ENCODE data around the gene GALNT2.
A peak's percentile ranks its signal among the peaks of the same experiment; 100 is the strongest.

Gene GALNT2

DNA sequence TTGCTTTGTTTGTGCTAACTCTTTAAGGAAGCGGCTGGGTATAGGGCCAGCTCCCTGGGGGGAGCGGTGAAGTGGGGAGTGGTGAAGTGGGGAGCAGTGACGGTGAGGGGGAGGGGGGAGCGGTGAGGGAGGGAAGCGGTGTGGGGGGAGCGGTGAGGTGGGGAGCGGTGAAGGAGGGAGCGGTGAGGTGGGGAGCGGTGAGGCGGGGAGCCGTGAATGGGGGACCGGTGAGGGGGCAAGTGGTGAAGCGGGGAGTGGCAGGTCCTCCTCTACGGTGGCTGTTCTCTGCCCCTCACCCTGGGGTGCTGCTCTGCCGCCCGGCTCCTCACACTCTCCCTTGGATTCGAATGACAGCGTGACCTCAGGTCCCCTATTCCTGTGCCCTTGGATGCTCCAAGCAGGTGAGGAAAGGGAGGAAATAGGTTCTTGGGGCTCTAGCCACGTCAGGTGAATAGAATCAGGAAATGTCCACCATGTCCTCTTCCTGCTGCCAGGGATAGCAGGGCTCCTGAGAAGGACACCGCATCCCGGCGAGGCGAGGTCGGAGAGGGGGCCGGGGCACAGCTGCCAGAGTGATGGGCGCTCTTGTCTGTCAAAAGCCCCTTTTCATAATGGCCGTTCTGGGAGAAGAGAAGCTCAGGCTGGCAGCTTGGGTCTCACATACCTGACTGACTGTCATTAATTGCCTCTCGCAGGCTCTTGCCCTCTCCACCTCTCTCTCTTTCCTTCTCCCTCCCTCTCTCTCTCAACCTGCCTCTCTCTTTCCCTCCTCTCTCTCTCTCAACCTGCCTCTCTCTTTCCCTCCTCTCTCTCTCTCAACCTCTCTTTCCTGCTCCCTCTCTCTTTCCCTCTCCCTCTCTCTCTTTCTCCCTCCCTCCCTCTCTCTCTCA is 224.9 kb downstream of the GALNT2 start:
- no peaks in the 10 kb centered on the region for H3K4me1 ChIP-seq (ENCODE audit: control insufficient read depth, insufficient read depth, low read length)
- no peak overlapping the region for H3K4me2 ChIP-seq (ENCODE audit: low read length)
- no peaks in the 10 kb centered on the region for H3K9me3 ChIP-seq (replicated peaks; ENCODE audit: low read length)
- no peak overlapping the region for H3K4me3 ChIP-seq (ENCODE audit: low read length)
- no peak overlapping the region for H3K9ac ChIP-seq (ENCODE audit: low read depth, low read length)
- H3K27me3 ChIP-seq (ENCODE audit: control insufficient read depth, insufficient read depth, low read length): peaks cover 27% of the 10 kb centered on the region
- no peaks in the 10 kb centered on the region for H3K36me3 ChIP-seq (ENCODE audit: insufficient read depth, low read length)

DNA sequence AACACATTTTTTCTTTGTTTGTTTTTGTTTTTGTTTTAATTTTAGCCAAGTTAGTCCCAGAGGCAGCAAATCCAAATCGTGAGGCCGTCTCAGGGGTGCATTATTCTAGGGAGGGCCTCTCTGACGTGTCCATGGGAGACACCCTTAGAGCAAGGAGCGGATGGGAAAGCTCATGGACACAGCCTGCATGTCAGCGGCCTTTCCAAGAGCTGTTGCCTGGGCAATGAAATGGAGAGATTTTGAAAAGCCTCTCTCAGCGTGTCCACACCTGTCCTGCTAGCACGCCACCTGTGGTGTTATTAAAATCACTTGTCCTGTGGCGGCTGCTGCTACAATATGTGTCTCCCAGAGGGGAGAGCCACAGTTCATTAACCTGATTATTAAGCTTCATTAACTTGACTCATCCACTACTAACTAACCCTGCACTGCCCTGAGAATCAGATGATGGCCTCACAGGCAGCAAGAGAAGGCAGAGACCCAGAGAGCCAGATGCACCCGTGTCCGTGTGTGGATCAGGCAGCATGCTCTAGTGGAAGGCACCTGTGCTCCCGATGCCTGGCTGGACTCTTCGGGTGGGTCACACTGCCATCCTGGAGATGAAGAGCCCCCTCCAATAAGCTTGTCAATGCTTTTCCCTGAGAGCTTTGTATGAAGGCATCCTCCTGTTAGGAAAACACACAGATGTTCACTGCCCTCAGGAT is 225.8 kb downstream of the GALNT2 start:
- H3K4me2 ChIP-seq (ENCODE audit: low read length): no peak overlapping the region
- no peaks in the 10 kb centered on the region for H3K4me1 ChIP-seq (ENCODE audit: control insufficient read depth, insufficient read depth, low read length)
- no peaks in the 10 kb centered on the region for H3K9me3 ChIP-seq (replicated peaks; ENCODE audit: low read length)
- H3K27me3 ChIP-seq (ENCODE audit: control insufficient read depth, insufficient read depth, low read length): peaks cover 27% of the 10 kb centered on the region
- no peaks in the 10 kb centered on the region for H3K36me3 ChIP-seq (ENCODE audit: insufficient read depth, low read length)
- no peak overlapping the region for H3K4me3 ChIP-seq (ENCODE audit: low read length)
- H3K9ac ChIP-seq (ENCODE audit: low read depth, low read length): no peak overlapping the region

DNA sequence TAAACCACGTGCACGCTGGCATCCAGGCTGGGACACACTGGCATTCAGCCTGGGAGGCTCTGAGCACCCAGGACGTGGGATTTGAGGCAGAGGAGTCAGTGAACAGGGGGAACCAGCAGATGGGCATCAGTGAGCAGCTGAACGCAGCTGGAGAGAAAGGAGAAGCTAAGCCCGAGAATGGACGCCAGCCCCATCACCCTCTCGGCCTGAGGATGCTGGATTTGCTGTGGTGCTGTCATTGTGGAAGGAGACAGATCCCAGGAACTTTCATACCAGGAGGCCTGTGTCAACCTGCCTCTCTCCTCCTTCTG is 226.3 kb downstream of the GALNT2 start:
- no peaks in the 10 kb centered on the region for H3K36me3 ChIP-seq (ENCODE audit: insufficient read depth, low read length)
- H3K9me3 ChIP-seq (replicated peaks; ENCODE audit: low read length): no peaks in the 10 kb centered on the region
- no peak overlapping the region for H3K9ac ChIP-seq (ENCODE audit: low read depth, low read length)
- H3K4me2 ChIP-seq (ENCODE audit: low read length): no peak overlapping the region
- H3K4me1 ChIP-seq (ENCODE audit: control insufficient read depth, insufficient read depth, low read length): no peaks in the 10 kb centered on the region
- H3K27me3 ChIP-seq (ENCODE audit: control insufficient read depth, insufficient read depth, low read length): peaks cover 27% of the 10 kb centered on the region
- no peak overlapping the region for H3K4me3 ChIP-seq (ENCODE audit: low read length)

DNA sequence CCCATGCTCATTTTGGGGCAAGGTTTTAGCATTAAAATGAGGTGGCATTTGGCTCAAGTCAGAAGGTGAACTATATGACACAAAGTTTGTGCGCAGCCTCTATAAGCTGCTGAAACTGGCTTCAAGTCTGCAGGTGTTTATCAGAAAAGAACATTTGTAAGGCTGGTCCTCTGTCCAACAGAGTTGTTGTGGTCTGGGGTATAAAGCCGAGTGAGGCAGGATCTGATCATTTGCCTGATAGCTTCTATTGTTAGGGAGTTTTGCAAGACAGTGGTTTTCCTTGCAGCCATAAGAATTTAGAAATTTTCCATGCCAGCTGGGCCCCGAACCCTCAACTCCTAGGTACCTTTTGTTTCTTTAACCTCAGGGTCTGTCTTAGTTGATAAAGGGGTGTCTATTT is 228.3 kb downstream of the GALNT2 start:
- no peaks in the 10 kb centered on the region for H3K9me3 ChIP-seq (replicated peaks; ENCODE audit: low read length)
- no peak overlapping the region for H3K4me2 ChIP-seq (ENCODE audit: low read length)
- H3K36me3 ChIP-seq (ENCODE audit: insufficient read depth, low read length): no peaks in the 10 kb centered on the region
- peaks cover 27% of the 10 kb centered on the region for H3K27me3 ChIP-seq (ENCODE audit: control insufficient read depth, insufficient read depth, low read length)
- H3K4me3 ChIP-seq (ENCODE audit: low read length): no peak overlapping the region
- no peak overlapping the region for H3K9ac ChIP-seq (ENCODE audit: low read depth, low read length)
- no peaks in the 10 kb centered on the region for H3K4me1 ChIP-seq (ENCODE audit: control insufficient read depth, insufficient read depth, low read length)

DNA sequence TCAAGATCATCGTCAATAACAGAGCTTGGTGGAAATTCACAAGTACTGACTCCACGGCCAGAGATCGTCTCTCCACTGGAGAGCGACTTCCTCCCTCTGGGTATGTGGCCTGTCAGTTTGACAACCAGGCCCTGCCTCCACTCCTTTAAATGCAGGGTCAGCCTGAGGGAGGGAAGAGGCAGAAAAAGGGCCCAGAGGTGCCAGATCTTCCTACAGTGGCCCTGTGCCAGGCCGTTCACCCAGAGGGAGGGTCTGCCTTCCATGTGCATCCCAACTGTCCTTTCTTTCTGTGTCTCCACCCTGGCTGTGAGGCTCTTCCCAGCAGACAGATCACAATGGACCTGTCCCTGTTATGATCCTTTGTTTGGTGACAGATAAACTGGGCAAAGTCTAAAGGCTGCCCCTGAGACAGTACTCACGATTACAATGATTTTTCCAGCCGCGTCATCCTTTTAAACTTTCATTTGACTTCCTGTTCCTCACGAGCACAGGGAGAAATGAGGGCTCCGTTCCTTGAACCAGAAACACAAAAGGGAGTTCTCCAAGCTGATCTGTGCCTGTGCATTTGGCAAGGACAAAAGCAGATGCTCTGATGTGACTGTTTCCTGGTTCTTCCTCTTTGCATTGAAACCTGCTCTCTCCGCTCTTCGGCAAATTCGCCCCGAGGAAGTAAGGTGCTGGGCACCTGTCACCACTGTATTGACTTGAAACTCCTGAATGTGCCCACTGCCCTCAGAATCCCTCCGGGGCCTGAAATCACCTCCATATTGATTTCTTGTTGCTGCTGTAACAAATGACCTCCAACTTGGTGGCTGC is 232.4 kb downstream of the GALNT2 start:
- Histone ChIP-seq H3K4me3 (ENCODE audit: low read length) (no peak overlapping the region), H3K4me1 (ENCODE audit: control insufficient read depth, insufficient read depth, low read length) (peaks cover 11% of the 10 kb centered on the region), H3K27me3 (ENCODE audit: control insufficient read depth, insufficient read depth, low read length) (peaks cover 3% of the 10 kb centered on the region), H3K36me3 (ENCODE audit: insufficient read depth, low read length) (no peaks in the 10 kb centered on the region), H3K9me3 (replicated peaks; ENCODE audit: low read length) (no peaks in the 10 kb centered on the region), H3K4me2 (ENCODE audit: low read length) (no peak overlapping the region), H3K9ac (ENCODE audit: low read depth, low read length) (no peak overlapping the region)

DNA sequence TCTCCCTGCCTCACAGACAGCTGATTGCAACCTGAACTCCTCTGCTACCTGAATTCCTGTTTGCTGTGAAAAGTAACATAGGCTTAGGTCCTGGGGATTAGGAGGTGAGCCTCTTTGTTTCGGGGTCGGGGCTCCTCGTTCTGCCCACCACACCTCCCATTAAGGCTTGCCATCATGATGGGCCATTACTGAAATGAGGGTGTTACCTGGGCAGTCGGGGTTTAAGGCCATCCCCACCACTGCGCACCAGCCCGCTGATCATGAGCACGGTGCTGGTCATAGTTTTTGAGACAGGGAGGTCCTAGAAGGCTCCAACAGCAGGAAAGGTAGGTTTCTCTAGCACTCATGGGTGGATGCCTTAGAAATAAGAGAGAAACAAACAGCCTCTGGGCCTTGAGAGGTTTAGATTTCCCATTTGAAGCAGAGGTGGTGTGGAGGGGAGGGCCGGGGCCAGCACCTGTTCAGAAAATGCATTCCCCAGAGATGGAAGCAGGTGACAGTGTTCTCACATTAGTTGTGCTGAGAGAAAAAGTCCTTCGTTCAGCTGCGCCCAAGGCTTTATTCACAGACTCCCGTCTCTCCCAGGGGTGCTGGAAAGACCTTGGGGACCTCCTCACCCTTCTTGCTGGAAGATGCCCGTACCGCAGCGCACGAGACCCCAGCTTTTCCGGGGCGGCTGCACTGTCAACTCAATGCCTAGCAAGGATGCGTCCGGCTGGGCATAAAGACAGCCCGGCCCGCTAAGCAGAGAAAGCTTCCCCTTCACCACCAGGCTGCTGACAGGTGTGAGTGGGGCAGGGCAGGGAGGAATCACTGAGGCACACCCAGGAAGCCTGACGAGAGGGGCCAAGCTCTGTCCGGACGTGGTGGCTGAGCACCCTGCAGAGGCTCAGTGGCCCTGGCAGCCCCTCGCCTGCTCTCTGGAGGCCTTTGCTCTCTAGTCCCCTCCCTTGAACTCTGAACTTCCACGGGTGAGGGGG is 233.6 kb downstream of the GALNT2 start:
- Histone ChIP-seq H3K9ac (ENCODE audit: low read depth, low read length) (no peak overlapping the region), H3K4me3 (ENCODE audit: low read length) (no peak overlapping the region), H3K4me1 (ENCODE audit: control insufficient read depth, insufficient read depth, low read length) (peaks cover 12% of the 10 kb centered on the region), H3K27me3 (ENCODE audit: control insufficient read depth, insufficient read depth, low read length) (peaks cover 3% of the 10 kb centered on the region), H3K9me3 (replicated peaks; ENCODE audit: low read length) (no peaks in the 10 kb centered on the region), H3K36me3 (ENCODE audit: insufficient read depth, low read length) (no peaks in the 10 kb centered on the region), H3K4me2 (ENCODE audit: low read length) (no peak overlapping the region)

DNA sequence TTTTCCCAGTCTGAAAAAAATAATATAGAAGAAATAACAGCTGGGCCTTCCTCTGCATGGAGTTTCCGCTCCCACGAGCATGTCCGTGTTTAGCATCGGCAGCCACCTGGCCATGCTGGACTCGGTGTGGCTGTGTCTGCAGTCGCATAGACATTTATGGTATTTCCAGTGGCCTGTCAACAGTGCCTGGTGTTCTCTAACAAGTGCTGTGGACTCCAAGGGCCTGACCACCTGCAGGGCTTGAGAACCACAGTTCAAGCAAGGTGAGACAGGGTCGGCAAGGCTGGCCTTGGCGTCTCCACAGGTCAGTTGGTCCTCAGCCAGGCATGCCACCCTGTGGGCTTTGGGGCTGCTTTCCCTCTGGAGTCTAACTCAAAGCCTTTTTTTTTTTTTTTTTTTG is 234.3 kb downstream of the GALNT2 start:
- H3K9ac ChIP-seq (ENCODE audit: low read depth, low read length): no peak overlapping the region

DNA sequence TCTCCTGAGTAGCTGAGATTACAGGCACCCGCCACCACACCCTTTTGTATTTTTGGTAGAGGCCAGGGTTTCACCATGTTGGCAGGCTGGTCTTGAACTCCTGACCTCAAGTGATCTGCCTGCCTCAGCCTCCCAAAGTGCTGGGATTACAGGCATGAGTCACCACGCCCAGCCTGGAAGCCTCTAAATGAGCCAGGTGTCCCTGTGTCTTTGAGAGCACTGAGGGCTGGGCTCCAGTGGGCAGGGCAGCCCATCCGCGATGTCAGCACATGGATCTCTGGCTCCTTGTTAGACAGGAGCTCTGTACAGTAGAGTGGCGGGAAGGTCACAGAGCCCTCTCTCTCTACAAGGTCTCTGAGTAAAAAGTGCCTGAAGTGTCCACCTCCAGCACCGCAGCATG is 234.8 kb downstream of the GALNT2 start:
- H3K36me3 ChIP-seq (ENCODE audit: insufficient read depth, low read length): no peaks in the 10 kb centered on the region
- H3K27me3 ChIP-seq (ENCODE audit: control insufficient read depth, insufficient read depth, low read length): no peaks in the 10 kb centered on the region

More for the DNA sequence above, 234.3 kb downstream of the GALNT2 start:
- H3K4me3 ChIP-seq (ENCODE audit: low read length): no peak overlapping the region
- no peak overlapping the region for H3K4me2 ChIP-seq (ENCODE audit: low read length)
- H3K27me3 ChIP-seq (ENCODE audit: control insufficient read depth, insufficient read depth, low read length): no peaks in the 10 kb centered on the region
- no peaks in the 10 kb centered on the region for H3K9me3 ChIP-seq (replicated peaks; ENCODE audit: low read length)
- H3K4me1 ChIP-seq (ENCODE audit: control insufficient read depth, insufficient read depth, low read length): peaks cover 12% of the 10 kb centered on the region
- H3K36me3 ChIP-seq (ENCODE audit: insufficient read depth, low read length): no peaks in the 10 kb centered on the region

DNA sequence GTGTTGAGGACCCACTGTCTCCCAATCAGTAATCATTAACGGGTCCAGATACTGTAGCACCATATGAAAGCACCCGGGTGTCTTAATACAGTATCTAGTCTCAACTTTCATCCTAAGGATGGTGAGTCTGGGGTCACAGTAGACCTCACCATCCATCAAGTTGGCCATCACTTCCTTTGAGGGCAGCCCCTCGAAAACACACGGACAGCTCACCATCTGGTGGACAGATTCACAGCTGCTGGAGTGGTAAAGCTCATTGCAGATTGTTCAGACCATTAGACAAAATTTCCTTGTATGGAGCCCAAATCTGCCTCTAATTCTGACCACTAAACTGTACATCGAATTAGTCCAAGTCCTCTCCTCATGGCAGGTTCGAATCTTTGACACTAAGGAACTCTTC is 236.0 kb downstream of the GALNT2 start:
- H3K9me3 ChIP-seq (replicated peaks; ENCODE audit: low read length): no peaks in the 10 kb centered on the region
- peaks cover 19% of the 10 kb centered on the region for H3K4me1 ChIP-seq (ENCODE audit: control insufficient read depth, insufficient read depth, low read length)
- H3K36me3 ChIP-seq (ENCODE audit: insufficient read depth, low read length): no peaks in the 10 kb centered on the region
- H3K27me3 ChIP-seq (ENCODE audit: control insufficient read depth, insufficient read depth, low read length): no peaks in the 10 kb centered on the region
- H3K4me2 ChIP-seq (ENCODE audit: low read length): no peak overlapping the region
- H3K4me3 ChIP-seq (ENCODE audit: low read length): no peak overlapping the region
- no peak overlapping the region for H3K9ac ChIP-seq (ENCODE audit: low read depth, low read length)

More for the DNA sequence above, 234.8 kb downstream of the GALNT2 start:
- H3K4me1 ChIP-seq (ENCODE audit: control insufficient read depth, insufficient read depth, low read length): peaks cover 12% of the 10 kb centered on the region
- no peak overlapping the region for H3K4me2 ChIP-seq (ENCODE audit: low read length)
- H3K4me3 ChIP-seq (ENCODE audit: low read length): no peak overlapping the region
- no peaks in the 10 kb centered on the region for H3K9me3 ChIP-seq (replicated peaks; ENCODE audit: low read length)
- no peak overlapping the region for H3K9ac ChIP-seq (ENCODE audit: low read depth, low read length)

DNA sequence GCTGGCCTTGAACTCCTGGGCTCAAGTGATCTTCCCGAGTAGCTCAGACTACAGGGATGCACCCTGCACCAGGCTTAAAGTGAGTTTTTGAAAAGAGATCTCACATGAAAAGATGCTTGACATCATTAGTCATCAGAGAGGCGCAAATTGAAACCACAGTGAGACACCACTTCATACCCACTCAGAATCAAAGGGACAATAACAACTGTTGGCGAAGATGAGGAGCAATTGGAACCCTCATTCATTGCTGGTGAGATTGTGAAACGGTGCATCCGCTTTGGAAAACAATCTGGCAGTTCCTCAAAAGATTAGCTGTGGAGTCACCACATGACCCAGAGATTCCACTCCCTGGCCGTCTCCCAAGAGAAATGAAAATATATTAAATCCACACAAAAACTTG is 236.8 kb downstream of the GALNT2 start:
- no peak overlapping the region for H3K9ac ChIP-seq (ENCODE audit: low read depth, low read length)
- H3K27me3 ChIP-seq (ENCODE audit: control insufficient read depth, insufficient read depth, low read length): no peaks in the 10 kb centered on the region
- H3K9me3 ChIP-seq (replicated peaks; ENCODE audit: low read length): no peaks in the 10 kb centered on the region
- H3K4me2 ChIP-seq (ENCODE audit: low read length): peak overlapping the region; percentile 35
- no peaks in the 10 kb centered on the region for H3K36me3 ChIP-seq (ENCODE audit: insufficient read depth, low read length)
- H3K4me1 ChIP-seq (ENCODE audit: control insufficient read depth, insufficient read depth, low read length): peaks cover 21% of the 10 kb centered on the region
- no peak overlapping the region for H3K4me3 ChIP-seq (ENCODE audit: low read length)

Data from skeletal muscle satellite cell (primary cell).